ENCODE data around the gene SH3BP4.

The SH3BP4 gene
- 0 to 0.19 (median 0.09) reads per million in 3 donors for total RNA-seq

GRCh38 chr2:234951664-234952269 is at the start of gene SH3BP4:
TSS of gene SH3BP4 (plus strand) at chr2:234952017. CDS start at chr2:235035003, 82,986 bp downstream.
- no peaks in the 10 kb centered on the region for H3K36me3 ChIP-seq (ENCODE audit: control insufficient read depth, insufficient read depth, low read length)
- no peaks in the 10 kb centered on the region for H3K9me3 ChIP-seq (ENCODE audit: control insufficient read depth, low read length)
- H3K27ac ChIP-seq (ENCODE audit: insufficient read depth, low read length, poor library complexity, severe bottlenecking), result no peak within 1 kb of the TSS
- peaks cover 10% of the 10 kb centered on the region for H3K4me1 ChIP-seq (ENCODE audit: control insufficient read depth, insufficient read depth, low read length, poor library complexity, severe bottlenecking)
- peaks cover 3% of the 10 kb centered on the region for H3K27me3 ChIP-seq (replicated peaks; ENCODE audit: control insufficient read depth, insufficient read depth, low read length, poor library complexity, severe bottlenecking)
- no peak for DNase-seq
- H3K4me3 ChIP-seq (ENCODE audit: insufficient read depth, low read depth, low read length, poor library complexity, severe bottlenecking), result no peak within 1 kb of the TSS

GRCh38 chr2:234904785-234905184 is 47.0 kb upstream of the SH3BP4 start:
- Histone ChIP-seq H3K4me1 (ENCODE audit: control insufficient read depth, insufficient read depth, low read length, poor library complexity, severe bottlenecking) (no peaks in the 10 kb centered on the region), H3K9me3 (ENCODE audit: control insufficient read depth, low read length) (no peaks in the 10 kb centered on the region), H3K36me3 (ENCODE audit: control insufficient read depth, insufficient read depth, low read length) (no peaks in the 10 kb centered on the region), H3K27ac (ENCODE audit: insufficient read depth, low read length, poor library complexity, severe bottlenecking) (no peak overlapping the region), H3K4me3 (ENCODE audit: insufficient read depth, low read depth, low read length, poor library complexity, severe bottlenecking) (no peak overlapping the region), H3K27me3 (replicated peaks; ENCODE audit: control insufficient read depth, insufficient read depth, low read length, poor library complexity, severe bottlenecking) (no peaks in the 10 kb centered on the region)
- DNase-seq, result no peak

- Histone ChIP-seq H3K4me1 (ENCODE audit: control insufficient read depth, insufficient read depth, low read length, poor library complexity, severe bottlenecking) (no peaks in the 10 kb centered on the region), H3K4me3 (ENCODE audit: insufficient read depth, low read depth, low read length, poor library complexity, severe bottlenecking) (no peak overlapping the region), H3K27ac (ENCODE audit: insufficient read depth, low read length, poor library complexity, severe bottlenecking) (no peak overlapping the region), H3K9me3 (ENCODE audit: control insufficient read depth, low read length) (no peaks in the 10 kb centered on the region), H3K27me3 (replicated peaks; ENCODE audit: control insufficient read depth, insufficient read depth, low read length, poor library complexity, severe bottlenecking) (no peaks in the 10 kb centered on the region), H3K36me3 (ENCODE audit: control insufficient read depth, insufficient read depth, low read length) (no peaks in the 10 kb centered on the region)
- no peak for DNase-seq
Observed at GRCh38 chr2:234905547-234906265, 46.1 kb upstream of the SH3BP4 start.

- Histone ChIP-seq H3K27me3 (replicated peaks; ENCODE audit: control insufficient read depth, insufficient read depth, low read length, poor library complexity, severe bottlenecking) (no peaks in the 10 kb centered on the region), H3K27ac (ENCODE audit: insufficient read depth, low read length, poor library complexity, severe bottlenecking) (no peak overlapping the region), H3K36me3 (ENCODE audit: control insufficient read depth, insufficient read depth, low read length) (no peaks in the 10 kb centered on the region), H3K4me1 (ENCODE audit: control insufficient read depth, insufficient read depth, low read length, poor library complexity, severe bottlenecking) (no peaks in the 10 kb centered on the region), H3K9me3 (ENCODE audit: control insufficient read depth, low read length) (no peaks in the 10 kb centered on the region), H3K4me3 (ENCODE audit: insufficient read depth, low read depth, low read length, poor library complexity, severe bottlenecking) (no peak overlapping the region)
- DNase-seq, result no peak
Observed at GRCh38 chr2:234910186-234910679, 41.6 kb upstream of the SH3BP4 start.

- no peaks in the 10 kb centered on the region for H3K4me1 ChIP-seq (ENCODE audit: control insufficient read depth, insufficient read depth, low read length, poor library complexity, severe bottlenecking)
- H3K36me3 ChIP-seq (ENCODE audit: control insufficient read depth, insufficient read depth, low read length), result no peaks in the 10 kb centered on the region
- no peak overlapping the region for H3K27ac ChIP-seq (ENCODE audit: insufficient read depth, low read length, poor library complexity, severe bottlenecking)
- DNase-seq, result no peak
- no peaks in the 10 kb centered on the region for H3K9me3 ChIP-seq (ENCODE audit: control insufficient read depth, low read length)
- H3K27me3 ChIP-seq (replicated peaks; ENCODE audit: control insufficient read depth, insufficient read depth, low read length, poor library complexity, severe bottlenecking), result no peaks in the 10 kb centered on the region
- H3K4me3 ChIP-seq (ENCODE audit: insufficient read depth, low read depth, low read length, poor library complexity, severe bottlenecking), result no peak overlapping the region
Observed at GRCh38 chr2:234911271-234911670, 40.5 kb upstream of the SH3BP4 start.

- Histone ChIP-seq H3K36me3 (ENCODE audit: control insufficient read depth, insufficient read depth, low read length) (no peaks in the 10 kb centered on the region), H3K27ac (ENCODE audit: insufficient read depth, low read length, poor library complexity, severe bottlenecking) (no peak overlapping the region), H3K9me3 (ENCODE audit: control insufficient read depth, low read length) (no peaks in the 10 kb centered on the region), H3K4me1 (ENCODE audit: control insufficient read depth, insufficient read depth, low read length, poor library complexity, severe bottlenecking) (no peaks in the 10 kb centered on the region), H3K27me3 (replicated peaks; ENCODE audit: control insufficient read depth, insufficient read depth, low read length, poor library complexity, severe bottlenecking) (no peaks in the 10 kb centered on the region), H3K4me3 (ENCODE audit: insufficient read depth, low read depth, low read length, poor library complexity, severe bottlenecking) (no peak overlapping the region)
- no peak for DNase-seq
Observed at GRCh38 chr2:234912437-234912836, 39.4 kb upstream of the SH3BP4 start.

GRCh38 chr2:234913208-234913626 is 38.6 kb upstream of the SH3BP4 start:
- Histone ChIP-seq H3K4me3 (ENCODE audit: insufficient read depth, low read depth, low read length, poor library complexity, severe bottlenecking) (no peak overlapping the region), H3K4me1 (ENCODE audit: control insufficient read depth, insufficient read depth, low read length, poor library complexity, severe bottlenecking) (no peaks in the 10 kb centered on the region), H3K27ac (ENCODE audit: insufficient read depth, low read length, poor library complexity, severe bottlenecking) (no peak overlapping the region), H3K27me3 (replicated peaks; ENCODE audit: control insufficient read depth, insufficient read depth, low read length, poor library complexity, severe bottlenecking) (no peaks in the 10 kb centered on the region), H3K9me3 (ENCODE audit: control insufficient read depth, low read length) (no peaks in the 10 kb centered on the region), H3K36me3 (ENCODE audit: control insufficient read depth, insufficient read depth, low read length) (no peaks in the 10 kb centered on the region)
- DNase-seq, result no peak

- H3K9me3 ChIP-seq (ENCODE audit: control insufficient read depth, low read length), result no peaks in the 10 kb centered on the region
- H3K36me3 ChIP-seq (ENCODE audit: control insufficient read depth, insufficient read depth, low read length), result no peaks in the 10 kb centered on the region
- DNase-seq, result no peak
- no peak overlapping the region for H3K4me3 ChIP-seq (ENCODE audit: insufficient read depth, low read depth, low read length, poor library complexity, severe bottlenecking)
- no peak overlapping the region for H3K27ac ChIP-seq (ENCODE audit: insufficient read depth, low read length, poor library complexity, severe bottlenecking)
- no peaks in the 10 kb centered on the region for H3K27me3 ChIP-seq (replicated peaks; ENCODE audit: control insufficient read depth, insufficient read depth, low read length, poor library complexity, severe bottlenecking)
- H3K4me1 ChIP-seq (ENCODE audit: control insufficient read depth, insufficient read depth, low read length, poor library complexity, severe bottlenecking), result no peaks in the 10 kb centered on the region
Observed at GRCh38 chr2:234914371-234915154, 37.3 kb upstream of the SH3BP4 start.

- no peaks in the 10 kb centered on the region for H3K27me3 ChIP-seq (replicated peaks; ENCODE audit: control insufficient read depth, insufficient read depth, low read length, poor library complexity, severe bottlenecking)
- H3K9me3 ChIP-seq (ENCODE audit: control insufficient read depth, low read length), result no peaks in the 10 kb centered on the region
- no peaks in the 10 kb centered on the region for H3K36me3 ChIP-seq (ENCODE audit: control insufficient read depth, insufficient read depth, low read length)
- no peak overlapping the region for H3K4me3 ChIP-seq (ENCODE audit: insufficient read depth, low read depth, low read length, poor library complexity, severe bottlenecking)
- H3K4me1 ChIP-seq (ENCODE audit: control insufficient read depth, insufficient read depth, low read length, poor library complexity, severe bottlenecking), result no peaks in the 10 kb centered on the region
- DNase-seq, result no peak
- H3K27ac ChIP-seq (ENCODE audit: insufficient read depth, low read length, poor library complexity, severe bottlenecking), result no peak overlapping the region
Observed at GRCh38 chr2:234916674-234917073, 35.1 kb upstream of the SH3BP4 start.
